GM12801 (cell line): Measurements from ENCODE around the gene CFAP52.

Source experiments
- TF ChIP-seq, protein P1 (sequence below): IDR thresholded peaks from one replicate; pipeline ENCODE4 v1.5.1; 2011; ENCODE audit warnings: control low read depth; ENCODE audit not compliant: insufficient read length; ENCODE audit errors: extremely low read depth

The CFAP52 gene, protein sequence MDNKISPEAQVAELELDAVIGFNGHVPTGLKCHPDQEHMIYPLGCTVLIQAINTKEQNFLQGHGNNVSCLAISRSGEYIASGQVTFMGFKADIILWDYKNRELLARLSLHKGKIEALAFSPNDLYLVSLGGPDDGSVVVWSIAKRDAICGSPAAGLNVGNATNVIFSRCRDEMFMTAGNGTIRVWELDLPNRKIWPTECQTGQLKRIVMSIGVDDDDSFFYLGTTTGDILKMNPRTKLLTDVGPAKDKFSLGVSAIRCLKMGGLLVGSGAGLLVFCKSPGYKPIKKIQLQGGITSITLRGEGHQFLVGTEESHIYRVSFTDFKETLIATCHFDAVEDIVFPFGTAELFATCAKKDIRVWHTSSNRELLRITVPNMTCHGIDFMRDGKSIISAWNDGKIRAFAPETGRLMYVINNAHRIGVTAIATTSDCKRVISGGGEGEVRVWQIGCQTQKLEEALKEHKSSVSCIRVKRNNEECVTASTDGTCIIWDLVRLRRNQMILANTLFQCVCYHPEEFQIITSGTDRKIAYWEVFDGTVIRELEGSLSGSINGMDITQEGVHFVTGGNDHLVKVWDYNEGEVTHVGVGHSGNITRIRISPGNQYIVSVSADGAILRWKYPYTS

DNA sequence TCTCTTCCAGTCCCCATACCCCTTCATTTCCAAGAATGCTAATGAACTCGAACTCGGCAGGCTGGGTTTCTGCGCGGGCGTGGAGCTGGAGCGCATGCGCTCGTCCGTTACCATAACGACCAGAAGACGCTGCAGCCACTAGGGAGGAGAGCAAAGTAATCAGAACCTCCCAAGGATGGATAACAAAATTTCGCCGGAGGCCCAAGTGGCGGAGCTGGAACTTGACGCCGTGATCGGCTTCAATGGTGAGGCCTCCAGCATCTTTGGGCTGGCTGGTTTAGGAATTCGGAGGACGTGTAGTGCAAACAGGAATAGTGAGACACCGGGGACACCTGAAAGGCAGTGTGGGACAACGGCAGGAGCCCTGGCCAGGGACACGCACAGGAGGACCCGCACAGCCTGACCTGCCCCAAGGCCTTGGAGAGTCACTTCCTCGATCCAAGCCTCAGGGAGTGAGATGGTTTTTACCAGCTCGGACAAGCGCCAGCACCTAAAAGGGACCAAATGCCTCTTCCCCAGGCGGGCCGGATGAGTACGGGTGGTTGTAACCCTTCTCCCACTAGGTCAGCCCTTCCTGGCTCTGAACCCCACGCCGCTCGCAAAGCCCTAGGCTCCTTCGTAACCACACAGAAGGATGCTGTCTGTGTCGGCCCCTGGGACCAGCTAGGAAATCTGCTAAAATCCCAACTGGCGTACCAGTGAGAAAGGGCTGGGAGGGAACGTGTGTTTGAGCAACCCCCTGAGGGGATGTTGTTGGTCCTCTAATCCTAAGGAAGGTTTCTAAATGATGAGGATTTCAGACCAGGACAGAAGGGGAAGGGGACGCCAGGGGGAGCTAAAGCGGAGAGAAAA lies at the start of gene CFAP52:
TSS of gene CFAP52 (plus strand) at position 122 of the 852 bp plus-strand sequence. CDS start at position 176, 54 bp downstream.
- TF ChIP-seq, protein P1, sequence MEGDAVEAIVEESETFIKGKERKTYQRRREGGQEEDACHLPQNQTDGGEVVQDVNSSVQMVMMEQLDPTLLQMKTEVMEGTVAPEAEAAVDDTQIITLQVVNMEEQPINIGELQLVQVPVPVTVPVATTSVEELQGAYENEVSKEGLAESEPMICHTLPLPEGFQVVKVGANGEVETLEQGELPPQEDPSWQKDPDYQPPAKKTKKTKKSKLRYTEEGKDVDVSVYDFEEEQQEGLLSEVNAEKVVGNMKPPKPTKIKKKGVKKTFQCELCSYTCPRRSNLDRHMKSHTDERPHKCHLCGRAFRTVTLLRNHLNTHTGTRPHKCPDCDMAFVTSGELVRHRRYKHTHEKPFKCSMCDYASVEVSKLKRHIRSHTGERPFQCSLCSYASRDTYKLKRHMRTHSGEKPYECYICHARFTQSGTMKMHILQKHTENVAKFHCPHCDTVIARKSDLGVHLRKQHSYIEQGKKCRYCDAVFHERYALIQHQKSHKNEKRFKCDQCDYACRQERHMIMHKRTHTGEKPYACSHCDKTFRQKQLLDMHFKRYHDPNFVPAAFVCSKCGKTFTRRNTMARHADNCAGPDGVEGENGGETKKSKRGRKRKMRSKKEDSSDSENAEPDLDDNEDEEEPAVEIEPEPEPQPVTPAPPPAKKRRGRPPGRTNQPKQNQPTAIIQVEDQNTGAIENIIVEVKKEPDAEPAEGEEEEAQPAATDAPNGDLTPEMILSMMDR: no peak

DNA sequence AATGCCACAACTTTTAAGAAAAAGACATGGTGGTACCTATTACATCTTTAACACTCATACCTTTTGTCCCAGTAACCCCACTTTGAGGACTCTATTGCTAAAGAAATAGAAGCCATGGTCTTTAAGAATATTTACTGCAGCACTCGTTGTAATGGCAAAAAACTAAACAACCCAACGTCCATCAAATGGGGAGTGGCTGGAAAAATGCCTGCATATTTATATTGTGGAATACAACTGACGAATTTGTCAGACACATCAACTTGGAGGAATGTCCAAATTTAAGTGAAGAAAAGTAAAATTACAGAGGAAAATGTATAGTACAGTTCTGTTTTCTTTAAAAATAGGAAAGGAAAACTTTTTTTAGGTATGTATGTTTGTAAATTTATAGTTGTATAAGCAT lies 48.7 kb upstream of the CFAP52 start:
- TF ChIP-seq, protein P1: no peak

DNA sequence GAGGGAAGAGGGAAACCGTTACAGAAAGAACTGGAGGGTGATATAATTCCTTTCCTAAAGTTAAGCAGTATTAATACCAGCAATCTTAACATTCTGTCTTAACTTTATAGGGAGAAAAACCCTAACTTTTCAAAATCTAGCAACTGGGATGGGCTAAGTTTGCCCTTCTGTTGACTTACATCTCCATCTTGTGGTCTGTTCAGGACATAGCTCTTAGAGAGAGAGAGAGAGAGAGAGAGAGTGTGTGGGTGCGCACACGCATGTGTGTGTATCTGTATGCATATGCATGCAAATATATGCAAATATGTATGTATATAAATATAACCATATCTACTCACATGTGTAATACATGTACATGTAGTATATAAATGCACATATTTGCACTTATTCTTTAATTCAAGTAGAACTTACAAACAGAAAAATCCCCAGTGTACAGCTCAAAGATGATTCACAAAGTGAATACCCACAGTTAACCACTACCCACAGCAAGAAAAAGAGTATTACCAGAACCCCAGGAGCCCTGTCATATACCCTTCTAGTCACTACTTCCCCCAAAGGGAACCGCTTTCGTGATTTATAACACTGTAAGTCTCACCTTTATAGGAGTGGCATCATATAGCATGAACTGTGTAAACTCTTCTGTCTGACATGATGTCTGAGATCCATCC lies 47.3 kb upstream of the CFAP52 start:
- TF ChIP-seq, protein P1: no peak

DNA sequence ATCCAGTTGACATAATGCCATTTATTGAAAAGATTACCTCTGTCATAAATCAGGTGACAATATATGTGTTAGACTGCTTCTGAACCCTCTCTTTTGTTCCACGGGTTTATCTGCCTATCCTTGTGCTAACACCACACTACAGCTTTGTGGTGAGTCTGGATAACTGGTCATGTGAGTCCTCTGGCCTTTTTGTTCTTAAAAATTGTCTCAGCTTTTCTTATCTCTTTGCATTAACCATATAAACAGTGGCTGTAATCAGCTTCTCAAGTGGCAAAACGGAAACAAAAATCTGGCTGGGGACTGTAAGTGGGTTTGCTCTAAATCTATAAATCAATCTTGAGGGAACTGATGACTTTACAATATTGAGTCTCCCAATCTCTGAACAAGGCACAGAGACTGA lies 45.4 kb upstream of the CFAP52 start:
- TF ChIP-seq, protein P1: no peak

DNA sequence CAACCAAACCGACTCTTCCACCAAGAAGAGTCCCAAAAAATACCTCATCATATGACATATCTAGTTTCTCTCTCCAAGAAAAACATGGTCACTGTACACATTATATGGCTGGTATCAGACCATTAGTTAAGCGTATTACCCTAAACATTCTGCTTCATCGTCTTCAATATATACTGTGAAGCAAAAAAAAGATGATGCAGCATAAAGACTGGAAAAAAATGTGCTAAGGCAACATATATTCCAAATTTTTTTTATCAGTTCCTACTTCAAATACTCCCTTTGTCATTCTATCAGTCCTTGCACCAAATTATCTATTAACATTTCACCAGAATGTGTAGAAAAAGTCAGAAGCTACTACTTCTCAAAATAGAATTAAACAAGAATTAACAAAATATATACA lies 43.7 kb upstream of the CFAP52 start:
- TF ChIP-seq, protein P1: no peak

DNA sequence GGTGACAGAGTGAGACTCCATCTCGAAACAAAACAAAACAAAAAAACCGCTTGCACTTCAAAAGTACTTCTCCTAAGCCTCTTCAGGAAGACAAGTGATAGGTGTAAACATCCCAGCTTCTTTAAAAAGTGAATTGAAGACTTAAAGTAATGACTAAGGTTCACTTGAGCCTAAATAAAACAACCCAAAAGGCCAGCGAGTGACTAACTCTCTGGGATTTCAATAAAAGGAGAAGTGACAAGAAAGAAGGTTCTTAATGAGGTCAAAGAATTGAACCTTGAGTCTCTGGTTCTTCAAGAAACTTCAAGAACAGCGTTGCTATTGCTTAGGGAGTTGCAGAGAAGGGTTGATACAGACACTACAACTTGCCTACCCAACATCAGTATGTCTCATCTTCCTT lies 43.0 kb upstream of the CFAP52 start:
- TF ChIP-seq, protein P1: no peak
